ENCODE results near the gene PMAIP1.

DNA sequence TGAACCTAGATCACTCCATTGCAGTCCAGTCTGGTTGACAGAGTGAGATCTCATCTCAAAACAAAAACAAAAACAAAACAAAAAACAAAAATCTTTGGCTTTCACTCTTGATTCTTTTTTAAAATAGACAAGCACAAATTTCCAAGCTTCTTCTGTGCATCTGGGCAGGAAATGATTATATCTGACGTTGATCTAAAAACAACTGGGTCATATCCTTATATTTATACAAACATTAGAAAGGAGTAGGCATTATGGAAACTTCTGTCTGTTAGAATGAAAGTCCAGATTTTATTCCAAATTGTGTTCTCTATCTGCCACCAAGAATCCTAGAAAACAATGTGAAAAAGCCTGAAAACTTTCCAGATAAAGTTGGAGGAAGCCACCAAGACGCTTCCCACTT is 26.2 kb upstream of the PMAIP1 start:
- TF ChIP-seq SP1 (IDR thresholded peaks at IDR 0.05) (no peak), FOXM1 (IDR thresholded peaks at IDR 0.05; ENCODE audit: borderline replicate concordance) (no peak), BHLHE40 (IDR thresholded peaks at IDR 0.05; ENCODE audit: borderline replicate concordance) (no peak), L3MBTL2 (conservative IDR thresholded peaks at IDR 0.05) (no peak), ZNF384 (IDR thresholded peaks at IDR 0.05) (no peak), CTBP1 (IDR thresholded peaks at IDR 0.05; ENCODE audit: borderline replicate concordance) (no peak), NFRKB (IDR thresholded peaks at IDR 0.05) (no peak), HDGF (IDR thresholded peaks at IDR 0.05; ENCODE audit: borderline replicate concordance) (no peak), FOXA1 (IDR thresholded peaks at IDR 0.05) (no peak)
